ENCODE measurements around the gene FBXL13.
"Not testable (repeated sequence)": the region's sequence is repeated elsewhere in the genome, so short reads cannot be mapped to it uniquely, and the experiment has no call there.

FBXL13 gene

DNA sequence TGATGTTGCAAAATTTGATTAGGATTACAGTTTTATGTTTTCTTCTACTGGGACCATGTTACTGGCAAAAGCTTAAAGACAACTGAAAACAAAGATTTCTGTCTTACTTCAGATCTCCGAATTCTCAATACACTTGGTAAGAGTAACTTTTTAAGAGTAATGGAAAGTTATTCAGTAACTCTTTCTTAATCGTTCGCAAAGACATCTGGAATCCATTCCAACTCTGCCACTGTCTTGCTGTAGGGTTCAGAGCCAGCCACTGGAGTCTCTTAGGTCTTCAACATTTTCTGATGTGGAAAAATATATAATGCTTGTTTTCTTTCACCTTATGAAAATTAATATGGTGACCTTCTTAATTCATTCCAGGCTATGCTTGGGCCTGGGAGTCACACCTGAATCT lies 295.9 kb downstream of the FBXL13 start:
- H3K27me3 Mint-ChIP-seq; DNase-seq (ENCODE audit: low spot score in 2 of 2); H3K4me3 Mint-ChIP-seq; H3K9me3 Mint-ChIP-seq; H3K4me1 Mint-ChIP-seq; ATAC-seq (ENCODE audit: low read depth); H3K27ac Mint-ChIP-seq; H3K36me3 Mint-ChIP-seq: not testable (repeated sequence)

DNA sequence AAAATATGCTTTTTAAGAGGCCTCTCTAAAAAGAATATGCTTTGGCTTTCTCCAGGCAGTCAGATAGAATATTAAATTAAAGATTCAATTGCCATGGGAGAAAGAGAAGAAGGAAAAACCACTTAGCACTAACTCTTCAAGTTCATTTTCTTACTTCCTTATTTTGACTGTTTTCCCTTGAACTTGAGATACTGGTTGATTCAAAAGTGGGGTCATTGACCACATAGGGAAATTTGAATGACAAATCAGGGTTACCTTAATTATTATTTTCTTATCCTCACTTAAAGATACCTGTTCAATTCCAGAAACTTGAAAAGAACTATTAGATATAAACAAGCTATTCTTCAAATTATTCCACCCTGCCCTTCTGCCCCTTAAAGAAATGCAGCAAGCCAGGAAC lies 298.4 kb downstream of the FBXL13 start:
- not testable (repeated sequence) for H3K36me3 Mint-ChIP-seq; H3K9me3 Mint-ChIP-seq; H3K27me3 Mint-ChIP-seq; H3K27ac Mint-ChIP-seq; H3K4me3 Mint-ChIP-seq; H3K4me1 Mint-ChIP-seq; DNase-seq (ENCODE audit: low spot score in 2 of 2)
- peak; percentile 46 for ATAC-seq (ENCODE audit: low read depth)

DNA sequence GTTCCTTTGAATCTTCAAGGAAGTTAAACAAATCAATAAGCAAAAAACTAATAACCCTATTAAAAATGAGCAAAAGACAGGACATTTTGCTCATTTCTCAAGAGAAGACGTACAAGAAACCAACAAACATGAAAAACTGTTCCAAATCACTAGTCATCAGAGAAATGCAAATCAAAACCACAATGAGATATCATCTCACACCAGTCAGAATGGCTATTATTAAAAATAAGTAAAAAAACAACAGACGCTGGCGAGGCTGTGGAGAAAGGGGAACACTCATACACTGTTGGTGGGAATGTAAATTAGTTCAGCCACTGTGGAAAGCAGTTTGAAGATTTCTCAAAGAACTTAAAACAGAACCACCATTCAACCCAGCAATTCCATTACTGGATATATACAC lies 304.1 kb downstream of the FBXL13 start:
- not testable (repeated sequence) for H3K9me3 Mint-ChIP-seq, H3K4me3 Mint-ChIP-seq, H3K27ac Mint-ChIP-seq, H3K27me3 Mint-ChIP-seq, H3K36me3 Mint-ChIP-seq, H3K4me1 Mint-ChIP-seq
- DNase-seq (ENCODE audit: low spot score in 2 of 2) (peak in 1 of 2 donors; percentile 10), ATAC-seq (ENCODE audit: low read depth) (peak; percentile 89)

DNA sequence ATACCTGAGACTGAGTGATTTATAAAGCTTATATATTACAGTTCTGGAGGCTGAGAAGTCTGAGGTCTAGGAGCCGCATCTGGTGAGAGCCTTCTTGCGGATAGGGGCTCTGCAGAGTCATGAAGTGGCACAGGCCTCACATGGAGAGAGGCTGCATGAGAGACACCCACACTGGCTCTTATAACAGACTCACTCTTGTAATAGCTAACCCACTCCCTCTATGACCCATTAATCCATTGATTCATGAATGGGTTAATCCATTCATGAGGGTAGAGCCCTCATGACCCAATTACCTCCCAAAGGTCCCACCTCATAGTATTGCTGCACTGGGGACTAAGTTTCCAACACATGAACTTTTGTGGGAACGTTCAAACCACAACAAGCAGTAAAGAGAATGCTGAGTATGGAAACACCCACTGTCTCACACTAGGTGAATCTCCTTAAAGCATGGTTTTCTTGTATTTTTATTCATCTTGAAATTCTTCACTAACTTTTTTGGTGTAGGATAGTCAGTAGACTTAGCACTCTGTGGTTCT lies 304.9 kb downstream of the FBXL13 start:
- H3K9me3 Mint-ChIP-seq; H3K36me3 Mint-ChIP-seq; H3K27ac Mint-ChIP-seq; DNase-seq (ENCODE audit: low spot score in 2 of 2); ATAC-seq (ENCODE audit: low read depth); H3K4me1 Mint-ChIP-seq; H3K27me3 Mint-ChIP-seq; H3K4me3 Mint-ChIP-seq: not testable (repeated sequence)

DNA sequence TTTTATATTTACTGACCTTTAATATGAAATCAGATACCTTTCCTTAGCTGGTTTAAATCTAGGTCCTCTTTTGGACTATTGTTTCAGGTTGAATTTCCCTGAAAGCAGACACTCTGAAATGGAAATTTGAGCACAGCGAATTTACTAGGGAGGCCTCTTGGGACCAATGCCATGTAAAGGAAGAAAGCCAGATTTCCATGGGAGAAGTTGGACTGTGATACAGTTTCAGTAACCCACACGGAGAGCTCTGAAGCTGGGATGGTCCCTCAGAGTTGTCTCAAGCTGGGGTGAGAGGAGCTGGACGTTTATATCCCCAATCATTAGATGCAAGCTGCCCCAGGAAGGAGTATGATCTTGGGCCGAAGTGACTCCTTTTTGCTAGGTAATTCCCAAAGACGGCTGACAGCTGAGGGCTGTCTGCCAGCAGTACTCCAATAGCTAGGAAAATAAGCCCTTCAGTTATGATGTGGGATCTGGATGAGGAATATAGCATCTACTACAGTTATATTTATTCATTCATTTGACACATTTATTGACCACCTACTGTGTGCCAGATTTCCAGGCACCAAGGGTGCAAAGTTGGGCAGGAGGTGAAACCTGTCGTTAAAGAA lies 311.2 kb downstream of the FBXL13 start:
- not testable (repeated sequence) for H3K4me1 Mint-ChIP-seq; H3K27ac Mint-ChIP-seq; H3K27me3 Mint-ChIP-seq; H3K4me3 Mint-ChIP-seq; DNase-seq (ENCODE audit: low spot score in 2 of 2); ATAC-seq (ENCODE audit: low read depth); H3K9me3 Mint-ChIP-seq; H3K36me3 Mint-ChIP-seq

Measured in memory B cell (primary cell).